ENCODE measurements around the gene ZNF275. TPM values are rescaled to one million over a fixed set of nuclear protein-coding genes. Genes with fewer than 3 reads are reported as not detected.
A peak's percentile ranks its signal among the peaks of the same experiment; 100 is the strongest.

Gene ZNF275
- total RNA-seq, 2 donors from 2014 or later: 13.2 to 15.1 TPM

- Mint-ChIP-seq H3K36me3 (no peaks in the 10 kb centered on the region), H3K27ac (no peak overlapping the region), H3K27me3 (peaks cover 0 to 2% of the 10 kb centered on the region in 2 donors), H3K9me3 (no peaks in the 10 kb centered on the region), H3K4me3 (no peak overlapping the region), H3K4me1 (ENCODE audit: low read depth in 2 of 2) (no peaks in the 10 kb centered on the region)
- DNase-seq (ENCODE audit: low spot score): no peak
- ATAC-seq: no peak
Measured at GRCh38 chrX:153394612-153395011, 60.7 kb downstream of the ZNF275 start.

GRCh38 chrX:153395613-153396319 lies 61.8 kb downstream of the ZNF275 start:
- Mint-ChIP-seq H3K36me3 (no peaks in the 10 kb centered on the region), H3K4me1 (ENCODE audit: low read depth in 2 of 2) (peaks cover 0 to 3% of the 10 kb centered on the region in 2 donors), H3K27ac (no peak overlapping the region), H3K27me3 (peaks cover 0 to 2% of the 10 kb centered on the region in 2 donors), H3K4me3 (no peak overlapping the region), H3K9me3 (no peaks in the 10 kb centered on the region)
- ATAC-seq (no peak), DNase-seq (ENCODE audit: low spot score) (no peak)

GRCh38 chrX:153396320-153397195 lies 62.6 kb downstream of the ZNF275 start:
- H3K9me3 Mint-ChIP-seq: no peaks in the 10 kb centered on the region
- DNase-seq (ENCODE audit: low spot score) (no peak), ATAC-seq (peak in 1 of 2 donors; percentile 16)
- H3K4me3 Mint-ChIP-seq: no peak overlapping the region
- H3K27me3 Mint-ChIP-seq: peaks cover 0 to 2% of the 10 kb centered on the region in 2 donors
- no peak overlapping the region for H3K27ac Mint-ChIP-seq
- H3K4me1 Mint-ChIP-seq (ENCODE audit: low read depth in 2 of 2): peaks cover 0 to 3% of the 10 kb centered on the region in 2 donors
- no peaks in the 10 kb centered on the region for H3K36me3 Mint-ChIP-seq

- no peak overlapping the region for H3K27ac Mint-ChIP-seq
- H3K4me1 Mint-ChIP-seq (ENCODE audit: low read depth in 2 of 2): peaks cover 0 to 3% of the 10 kb centered on the region in 2 donors
- ATAC-seq (peak in 1 of 2 donors; percentile 30), DNase-seq (ENCODE audit: low spot score) (no peak)
- no peaks in the 10 kb centered on the region for H3K9me3 Mint-ChIP-seq
- H3K36me3 Mint-ChIP-seq: no peaks in the 10 kb centered on the region
- H3K27me3 Mint-ChIP-seq: peaks cover 0 to 2% of the 10 kb centered on the region in 2 donors
- no peak overlapping the region for H3K4me3 Mint-ChIP-seq
Measured at GRCh38 chrX:153397256-153397960, 63.5 kb downstream of the ZNF275 start.

GRCh38 chrX:153398275-153398960 lies 64.5 kb downstream of the ZNF275 start:
- no peak for ATAC-seq
- Mint-ChIP-seq H3K27me3 (peaks cover 0 to 7% of the 10 kb centered on the region in 2 donors), H3K4me1 (ENCODE audit: low read depth in 2 of 2) (peaks cover 0 to 3% of the 10 kb centered on the region in 2 donors), H3K4me3 (no peak overlapping the region), H3K9me3 (no peaks in the 10 kb centered on the region), H3K36me3 (no peaks in the 10 kb centered on the region), H3K27ac (no peak overlapping the region)
- no peak for DNase-seq (ENCODE audit: low spot score)

- H3K4me3 Mint-ChIP-seq: no peak overlapping the region
- peaks cover 0 to 9% of the 10 kb centered on the region in 2 donors for H3K27me3 Mint-ChIP-seq
- H3K27ac Mint-ChIP-seq: no peak overlapping the region
- peaks cover 0 to 3% of the 10 kb centered on the region in 2 donors for H3K4me1 Mint-ChIP-seq (ENCODE audit: low read depth in 2 of 2)
- DNase-seq (ENCODE audit: low spot score) (no peak), ATAC-seq (peak; percentile 70 to 72)
- H3K9me3 Mint-ChIP-seq: no peaks in the 10 kb centered on the region
- H3K36me3 Mint-ChIP-seq: no peaks in the 10 kb centered on the region
Measured at GRCh38 chrX:153400146-153401132, 66.5 kb downstream of the ZNF275 start.

GRCh38 chrX:153401133-153401764 lies 67.3 kb downstream of the ZNF275 start, which contains the start of gene PNMA6E:
PNMA6E (minus strand) TSS chrX:153401350; CDS start chrX:153398849, 2,501 bp downstream.
- Mint-ChIP-seq H3K9me3 (no peaks in the 10 kb centered on the region), H3K36me3 (no peaks in the 10 kb centered on the region), H3K27ac (no peak within 1 kb of the TSS), H3K4me3 (no peak within 1 kb of the TSS), H3K27me3 (peaks cover 0 to 13% of the 10 kb centered on the region in 2 donors), H3K4me1 (ENCODE audit: low read depth in 2 of 2) (peaks cover 0 to 3% of the 10 kb centered on the region in 2 donors)
- DNase-seq (ENCODE audit: low spot score) (no peak), ATAC-seq (no peak)

Other genes starting within 250 kb of the ZNF275 start
- gene MAGEA1, start 154.9 kb upstream of the ZNF275 start, total RNA-seq: not detected
- not detected for gene PNMA6F, start 12.4 kb upstream of the ZNF275 start, total RNA-seq
- not detected for gene PNMA6E, start 67.2 kb downstream of the ZNF275 start, total RNA-seq
- 1 to 10 TPM; 2.1 to 3.3 TPM for gene ZFP92, start 77.3 kb downstream of the ZNF275 start, total RNA-seq
- 1 to 10 TPM; 1.4 to 4.5 TPM for gene TREX2, start 111.9 kb downstream of the ZNF275 start, total RNA-seq
- gene HAUS7, start 136.4 kb downstream of the ZNF275 start, total RNA-seq: 10 to 100 TPM; 39.0 to 70.6 TPM
- not detected for gene BGN, start 160.8 kb downstream of the ZNF275 start, total RNA-seq
- not detected for gene ATP2B3, start 183.5 kb downstream of the ZNF275 start, total RNA-seq

Measured in natural killer cell treated with Interleukin-12 subunit alpha and Interleukin-12 subunit beta and Interleukin-15 and Interleukin-18, amount 100 ng/mL, for 72 hours (primary cell).